Colonic mucosa (tissue), 4 donors: ENCODE data around the gene SLC26A5. TPM values are rescaled to one million over a fixed set of nuclear protein-coding genes. Genes with fewer than 3 reads are reported as not detected.
A peak's percentile ranks its signal among the peaks of the same experiment; 100 is the strongest.

ENCODE experiments used
- DNase-seq: peaks from one replicate; pipeline ENCODE4 v3.0.0-alpha.2; 2020
- H3K27ac ChIP-seq: fragments of 200-600 bp; one replicate; pipeline ENCODE4 v1.8.0; 2021
- H3K27me3 ChIP-seq: fragments of 200-600 bp; one replicate; pipeline ENCODE4 v1.8.0; 2021
- H3K36me3 ChIP-seq: fragments of 200-600 bp; one replicate; pipeline ENCODE4 v1.8.0; 2021
- H3K4me1 ChIP-seq: fragments of 200-600 bp; one replicate; pipeline ENCODE4 v1.8.0; 2021; ENCODE audit warnings: mild to moderate bottlenecking
- H3K4me3 ChIP-seq: fragments of 200-600 bp; one replicate; pipeline ENCODE4 v1.8.0; 2021
- H3K9ac ChIP-seq, 2 donors: one replicate each; pipeline ENCODE4 v1.7.0; 2013; ENCODE audit warnings: control low read depth in 2 of 2, low read depth in 2 of 2, low read length in 2 of 2
- H3K9me3 ChIP-seq: fragments of 200-600 bp; one replicate; pipeline ENCODE4 v1.8.0; 2021
- intact Hi-C: fragments of 100-400 bp; cut with DNase I; formaldehyde crosslinking; loops from one replicate; pipeline ENCODE4 v1.14.1; 2022
- total RNA-seq, 2 donors: library from RNA; stranded (reverse); fragmentation: NEBNext Ultra II Directional in 1 of 2; extraction: Animal tissue kit (Norgen Biotek cat#: 25700) in 1 of 2; gene quantifications; one replicate each; pipeline ENCODE4 v1.2.1, GENCODE V29; 2021
- TF ChIP-seq, protein P1 (sequence below): fragments of 200-600 bp; IDR thresholded peaks from one replicate; pipeline ENCODE4 v1.8.0; 2022; ENCODE audit warnings: antibody characterized with exemption, mild to moderate bottlenecking
- donor health status: healthy.
- donor health status: DM: no; HTN: no; CAD: no.
- donor health status: DM: no; HTN: no; CAD: no.

The SLC26A5 gene
- total RNA-seq, 2 donors from 2014 or later, result 0.25 TPM; not detected in 1

DNA sequence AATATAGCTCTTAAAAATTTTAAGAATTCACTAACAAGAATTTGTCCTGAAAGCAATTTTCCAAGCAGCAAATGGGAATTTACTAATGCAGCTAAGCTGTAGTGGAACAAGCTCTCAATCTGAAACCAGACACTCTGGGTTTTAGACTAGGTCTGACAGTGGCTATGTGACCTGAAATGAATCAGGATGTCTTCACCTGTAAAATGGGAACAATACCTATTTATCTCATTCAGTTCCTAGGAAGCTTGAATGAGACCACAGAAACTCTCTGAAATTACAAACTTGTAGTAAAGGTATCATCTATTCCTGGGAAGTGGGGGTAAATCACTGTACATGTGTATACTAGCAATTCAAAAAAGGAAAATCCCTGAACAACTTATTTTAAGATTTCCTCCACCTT is 102.7 kb downstream of the SLC26A5 start:
- Histone ChIP-seq H3K9ac (peak overlapping the region; percentile 95 to 98), H3K4me1 (peaks cover 7% of the 10 kb centered on the region), H3K27ac (no peak overlapping the region), H3K9me3 (no peaks in the 10 kb centered on the region), H3K4me3 (peak overlapping the region; percentile 99), H3K36me3 (no peaks in the 10 kb centered on the region), H3K27me3 (no peaks in the 10 kb centered on the region)
- no peak for DNase-seq
- intact Hi-C loops, result no loop called here
- TF ChIP-seq, protein P1, sequence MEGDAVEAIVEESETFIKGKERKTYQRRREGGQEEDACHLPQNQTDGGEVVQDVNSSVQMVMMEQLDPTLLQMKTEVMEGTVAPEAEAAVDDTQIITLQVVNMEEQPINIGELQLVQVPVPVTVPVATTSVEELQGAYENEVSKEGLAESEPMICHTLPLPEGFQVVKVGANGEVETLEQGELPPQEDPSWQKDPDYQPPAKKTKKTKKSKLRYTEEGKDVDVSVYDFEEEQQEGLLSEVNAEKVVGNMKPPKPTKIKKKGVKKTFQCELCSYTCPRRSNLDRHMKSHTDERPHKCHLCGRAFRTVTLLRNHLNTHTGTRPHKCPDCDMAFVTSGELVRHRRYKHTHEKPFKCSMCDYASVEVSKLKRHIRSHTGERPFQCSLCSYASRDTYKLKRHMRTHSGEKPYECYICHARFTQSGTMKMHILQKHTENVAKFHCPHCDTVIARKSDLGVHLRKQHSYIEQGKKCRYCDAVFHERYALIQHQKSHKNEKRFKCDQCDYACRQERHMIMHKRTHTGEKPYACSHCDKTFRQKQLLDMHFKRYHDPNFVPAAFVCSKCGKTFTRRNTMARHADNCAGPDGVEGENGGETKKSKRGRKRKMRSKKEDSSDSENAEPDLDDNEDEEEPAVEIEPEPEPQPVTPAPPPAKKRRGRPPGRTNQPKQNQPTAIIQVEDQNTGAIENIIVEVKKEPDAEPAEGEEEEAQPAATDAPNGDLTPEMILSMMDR, result no peak

DNA sequence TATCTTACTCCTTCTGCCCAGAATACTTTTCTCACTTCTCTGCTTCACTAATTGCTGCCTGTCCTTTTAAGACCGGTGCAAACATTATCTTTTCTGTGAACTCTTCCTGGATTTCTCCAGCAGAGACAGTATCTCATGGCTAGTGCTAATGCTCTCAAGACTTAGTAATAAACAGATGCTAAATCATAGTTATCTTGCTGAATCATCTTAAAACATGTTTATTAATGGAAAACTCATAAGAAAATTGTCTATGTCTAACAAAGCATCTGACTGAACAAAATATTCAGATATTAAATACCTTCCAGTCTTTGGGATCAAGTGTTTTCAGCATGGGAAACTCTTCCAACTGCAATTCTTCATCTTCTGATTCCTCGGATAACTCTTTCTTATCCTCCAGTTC is 104.5 kb downstream of the SLC26A5 start:
- Histone ChIP-seq H3K27me3 (no peaks in the 10 kb centered on the region), H3K36me3 (no peaks in the 10 kb centered on the region), H3K9ac (no peak overlapping the region), H3K9me3 (no peaks in the 10 kb centered on the region), H3K27ac (no peak overlapping the region), H3K4me1 (peaks cover 7% of the 10 kb centered on the region), H3K4me3 (no peak overlapping the region)
- no peak for DNase-seq
- intact Hi-C loops, result no loop called here
- TF ChIP-seq, protein P1, result no peak

DNA sequence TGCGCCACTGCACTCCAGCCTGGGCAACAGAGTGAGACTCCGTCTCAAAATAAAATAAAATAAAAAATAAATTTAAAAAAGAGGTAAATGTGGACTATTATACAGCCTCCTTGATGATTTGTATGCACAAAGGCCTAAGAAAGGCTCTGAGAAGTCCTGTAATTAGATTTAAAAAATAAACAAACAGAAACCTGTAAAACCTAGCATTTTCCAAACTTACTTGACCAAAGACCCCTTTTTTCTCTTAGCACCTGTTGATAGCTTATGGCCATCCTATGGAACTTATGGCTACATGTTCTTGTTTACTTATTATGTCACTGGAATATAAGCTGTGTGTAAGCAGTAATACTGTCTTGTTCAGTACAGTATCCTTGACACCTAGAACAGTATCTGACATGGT is 107.1 kb downstream of the SLC26A5 start:
- no peaks in the 10 kb centered on the region for H3K9me3 ChIP-seq
- TF ChIP-seq, protein P1, result no peak
- H3K9ac ChIP-seq, result no peak overlapping the region
- DNase-seq, result no peak
- H3K27me3 ChIP-seq, result no peaks in the 10 kb centered on the region
- H3K27ac ChIP-seq, result no peak overlapping the region
- peaks cover 7% of the 10 kb centered on the region for H3K4me1 ChIP-seq
- H3K36me3 ChIP-seq, result no peaks in the 10 kb centered on the region
- intact Hi-C loops, result loop anchor here (5.0 kb wide), 1 partner anchor 37 kb away; no protein-coding TSS in a partner anchor
- H3K4me3 ChIP-seq, result no peak overlapping the region

DNA sequence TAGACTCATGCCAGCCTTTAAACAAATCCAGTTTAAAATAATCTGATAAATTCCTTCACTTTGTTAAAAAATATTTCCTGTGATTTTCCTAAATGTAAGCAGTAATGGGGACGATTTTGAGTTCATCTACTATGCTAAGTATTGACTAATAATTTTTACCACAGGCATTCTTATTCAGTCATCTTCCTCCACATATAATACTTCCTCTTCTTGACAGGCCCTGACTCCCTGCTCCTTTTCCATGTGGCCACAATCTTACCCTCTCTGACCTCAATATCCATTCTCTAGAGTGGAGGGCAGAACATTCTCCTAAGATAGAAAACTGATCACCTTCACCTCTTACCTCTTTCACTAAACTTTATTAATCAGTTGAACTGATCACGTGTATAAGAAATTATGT is 109.2 kb downstream of the SLC26A5 start:
- no peaks in the 10 kb centered on the region for H3K4me1 ChIP-seq
- H3K4me3 ChIP-seq, result no peak overlapping the region
- no peak for DNase-seq
- H3K36me3 ChIP-seq, result no peaks in the 10 kb centered on the region
- intact Hi-C loops, result loop anchor here (5.0 kb wide), 1 partner anchor 34 kb away; no protein-coding TSS in a partner anchor
- no peak overlapping the region for H3K9ac ChIP-seq
- no peaks in the 10 kb centered on the region for H3K9me3 ChIP-seq
- no peaks in the 10 kb centered on the region for H3K27me3 ChIP-seq
- no peak overlapping the region for H3K27ac ChIP-seq
- TF ChIP-seq, protein P1, result no peak

DNA sequence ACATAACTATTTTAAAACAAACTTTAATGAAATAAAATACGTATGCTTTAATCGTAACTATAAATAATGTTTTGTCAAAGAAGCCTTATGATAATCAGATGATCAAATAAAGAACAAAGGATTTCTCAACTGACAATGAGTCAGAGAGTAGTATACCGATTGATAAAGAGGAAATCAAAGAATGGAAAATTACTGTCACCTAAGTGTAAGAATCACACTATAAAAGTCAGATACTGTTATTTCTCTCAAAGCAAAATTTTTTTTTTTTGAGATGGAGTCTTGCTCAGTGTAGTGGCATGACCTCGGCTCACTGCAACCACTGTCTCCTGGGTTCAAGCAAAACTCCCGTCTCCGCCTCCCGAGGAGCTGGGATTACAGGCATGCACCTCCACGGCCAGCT is 120.3 kb downstream of the SLC26A5 start:
- H3K36me3 ChIP-seq, result peaks cover 13% of the 10 kb centered on the region

More for the DNA sequence above, 120.3 kb downstream of the SLC26A5 start:
- no peak for DNase-seq
- TF ChIP-seq, protein P1, result no peak
- Histone ChIP-seq H3K4me1 (no peaks in the 10 kb centered on the region), H3K27ac (no peak overlapping the region), H3K27me3 (no peaks in the 10 kb centered on the region), H3K4me3 (no peak overlapping the region), H3K9ac (no peak overlapping the region), H3K9me3 (no peaks in the 10 kb centered on the region)
- intact Hi-C loops, result no loop called here

Other genes with a start within 250 kb of the SLC26A5 start
- 10 to 100 TPM; 56.4 to 80.5 TPM for gene PMPCB, start 148.8 kb downstream of the SLC26A5 start, total RNA-seq
- gene DNAJC2, start 101.4 kb downstream of the SLC26A5 start, total RNA-seq, result 10 to 100 TPM; 21.7 to 25.1 TPM
- gene PSMC2, start 98.6 kb downstream of the SLC26A5 start, total RNA-seq, result 100 to 1,000 TPM in 1 of 2 donors, 10 to 100 TPM in 1; 75.6 to 109 TPM